HL-60 (cell line): ENCODE data around the gene PKP3.

Experiments used
- GABPA ChIP-seq: IDR thresholded peaks from 2 replicates; pipeline ENCODE4 v1.6.1; 2012; ENCODE audit warnings: low read depth
- POLR2AphosphoS5 ChIP-seq: IDR thresholded peaks from 2 replicates; pipeline ENCODE4 v1.6.1; 2012; ENCODE audit warnings: low read depth
- SPI1 ChIP-seq: IDR thresholded peaks from 2 replicates; pipeline ENCODE4 v1.6.1; 2012; ENCODE audit warnings: low read depth, mild to moderate bottlenecking, borderline replicate concordance
- TF ChIP-seq, protein P1 (sequence below): IDR thresholded peaks from one replicate; pipeline ENCODE4 v1.5.1; 2011; ENCODE audit warnings: low read length, control low read depth, inconsistent platforms; ENCODE audit not compliant: insufficient read depth
- TF ChIP-seq, protein P2 (sequence below): IDR thresholded peaks from 2 replicates; pipeline ENCODE4 v1.6.1; 2012; ENCODE audit warnings: low read depth; ENCODE audit not compliant: insufficient replicate concordance

DNA sequence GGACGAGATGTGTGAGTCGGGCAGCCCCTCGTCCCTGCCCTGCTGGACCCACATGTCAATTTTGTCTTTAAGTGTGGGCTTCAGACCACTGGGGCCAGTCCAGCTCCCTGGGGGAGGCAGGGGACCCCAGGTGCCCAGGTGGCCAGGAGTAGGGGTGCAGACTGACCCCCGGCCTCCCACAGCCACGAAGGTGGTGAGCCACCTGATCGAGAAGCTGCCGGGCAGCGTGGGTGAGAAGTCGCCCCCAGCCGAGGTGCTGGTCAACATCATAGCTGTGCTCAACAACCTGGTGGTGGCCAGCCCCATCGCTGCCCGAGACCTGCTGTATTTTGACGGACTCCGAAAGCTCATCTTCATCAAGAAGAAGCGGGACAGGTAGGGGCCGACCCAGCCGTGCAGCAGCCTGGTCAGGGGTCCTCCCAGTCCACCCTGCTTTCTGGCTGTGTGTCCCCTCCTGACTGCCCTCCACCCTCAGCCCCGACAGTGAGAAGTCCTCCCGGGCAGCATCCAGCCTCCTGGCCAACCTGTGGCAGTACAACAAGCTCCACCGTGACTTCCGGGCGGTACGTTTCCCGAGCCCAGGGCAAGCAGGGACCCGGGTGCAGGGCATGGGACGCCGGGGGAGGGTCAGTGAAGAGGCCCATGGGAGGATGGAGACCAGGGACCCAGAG is 9.9 kb downstream of the PKP3 start:
- TF ChIP-seq, protein P1, sequence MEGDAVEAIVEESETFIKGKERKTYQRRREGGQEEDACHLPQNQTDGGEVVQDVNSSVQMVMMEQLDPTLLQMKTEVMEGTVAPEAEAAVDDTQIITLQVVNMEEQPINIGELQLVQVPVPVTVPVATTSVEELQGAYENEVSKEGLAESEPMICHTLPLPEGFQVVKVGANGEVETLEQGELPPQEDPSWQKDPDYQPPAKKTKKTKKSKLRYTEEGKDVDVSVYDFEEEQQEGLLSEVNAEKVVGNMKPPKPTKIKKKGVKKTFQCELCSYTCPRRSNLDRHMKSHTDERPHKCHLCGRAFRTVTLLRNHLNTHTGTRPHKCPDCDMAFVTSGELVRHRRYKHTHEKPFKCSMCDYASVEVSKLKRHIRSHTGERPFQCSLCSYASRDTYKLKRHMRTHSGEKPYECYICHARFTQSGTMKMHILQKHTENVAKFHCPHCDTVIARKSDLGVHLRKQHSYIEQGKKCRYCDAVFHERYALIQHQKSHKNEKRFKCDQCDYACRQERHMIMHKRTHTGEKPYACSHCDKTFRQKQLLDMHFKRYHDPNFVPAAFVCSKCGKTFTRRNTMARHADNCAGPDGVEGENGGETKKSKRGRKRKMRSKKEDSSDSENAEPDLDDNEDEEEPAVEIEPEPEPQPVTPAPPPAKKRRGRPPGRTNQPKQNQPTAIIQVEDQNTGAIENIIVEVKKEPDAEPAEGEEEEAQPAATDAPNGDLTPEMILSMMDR = no peak
- no peak for TF ChIP-seq POLR2AphosphoS5
- TF ChIP-seq, protein P2, sequence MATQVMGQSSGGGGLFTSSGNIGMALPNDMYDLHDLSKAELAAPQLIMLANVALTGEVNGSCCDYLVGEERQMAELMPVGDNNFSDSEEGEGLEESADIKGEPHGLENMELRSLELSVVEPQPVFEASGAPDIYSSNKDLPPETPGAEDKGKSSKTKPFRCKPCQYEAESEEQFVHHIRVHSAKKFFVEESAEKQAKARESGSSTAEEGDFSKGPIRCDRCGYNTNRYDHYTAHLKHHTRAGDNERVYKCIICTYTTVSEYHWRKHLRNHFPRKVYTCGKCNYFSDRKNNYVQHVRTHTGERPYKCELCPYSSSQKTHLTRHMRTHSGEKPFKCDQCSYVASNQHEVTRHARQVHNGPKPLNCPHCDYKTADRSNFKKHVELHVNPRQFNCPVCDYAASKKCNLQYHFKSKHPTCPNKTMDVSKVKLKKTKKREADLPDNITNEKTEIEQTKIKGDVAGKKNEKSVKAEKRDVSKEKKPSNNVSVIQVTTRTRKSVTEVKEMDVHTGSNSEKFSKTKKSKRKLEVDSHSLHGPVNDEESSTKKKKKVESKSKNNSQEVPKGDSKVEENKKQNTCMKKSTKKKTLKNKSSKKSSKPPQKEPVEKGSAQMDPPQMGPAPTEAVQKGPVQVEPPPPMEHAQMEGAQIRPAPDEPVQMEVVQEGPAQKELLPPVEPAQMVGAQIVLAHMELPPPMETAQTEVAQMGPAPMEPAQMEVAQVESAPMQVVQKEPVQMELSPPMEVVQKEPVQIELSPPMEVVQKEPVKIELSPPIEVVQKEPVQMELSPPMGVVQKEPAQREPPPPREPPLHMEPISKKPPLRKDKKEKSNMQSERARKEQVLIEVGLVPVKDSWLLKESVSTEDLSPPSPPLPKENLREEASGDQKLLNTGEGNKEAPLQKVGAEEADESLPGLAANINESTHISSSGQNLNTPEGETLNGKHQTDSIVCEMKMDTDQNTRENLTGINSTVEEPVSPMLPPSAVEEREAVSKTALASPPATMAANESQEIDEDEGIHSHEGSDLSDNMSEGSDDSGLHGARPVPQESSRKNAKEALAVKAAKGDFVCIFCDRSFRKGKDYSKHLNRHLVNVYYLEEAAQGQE = no peak
- no peak for TF ChIP-seq GABPA
- TF ChIP-seq SPI1 = no peak
